Activated T-cell treated with anti-CD3 and anti-CD28 coated beads for 4 hours (primary cell): ENCODE results near the gene DHPS.
A peak's percentile ranks its signal among the peaks of the same experiment; 100 is the strongest.
"Not testable (repeated sequence)": the region's sequence is repeated elsewhere in the genome, so short reads cannot be mapped to it uniquely, and the experiment has no call there.

Experiments
- DNase-seq: peaks from one replicate; pipeline ENCODE4 v3.0.0-alpha.2; 2020

Gene DHPS

GRCh38 chr19:12705169-12705568 lies 23.5 kb upstream of the DHPS start:
- no peak for DNase-seq

DNA sequence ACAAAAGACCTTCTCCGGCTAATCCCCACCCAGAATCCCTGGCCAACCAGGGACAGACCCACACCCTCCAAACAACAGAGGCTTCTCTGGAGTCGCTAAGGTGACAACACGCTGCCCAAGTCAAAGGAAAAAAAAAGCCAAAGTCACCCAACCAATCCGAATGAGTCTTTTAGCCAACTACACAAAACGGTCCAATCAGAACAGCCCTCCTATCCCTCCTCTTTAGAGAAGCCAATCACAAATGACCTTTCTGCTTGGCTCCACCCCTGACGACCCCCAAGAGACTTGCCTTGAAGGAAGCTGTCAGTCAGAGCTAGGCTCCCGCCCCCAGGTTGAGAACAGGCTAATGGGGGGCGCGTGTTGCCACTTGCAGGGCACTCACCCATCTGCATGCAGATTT lies 21.4 kb upstream of the DHPS start:
- no peak for DNase-seq

DNA sequence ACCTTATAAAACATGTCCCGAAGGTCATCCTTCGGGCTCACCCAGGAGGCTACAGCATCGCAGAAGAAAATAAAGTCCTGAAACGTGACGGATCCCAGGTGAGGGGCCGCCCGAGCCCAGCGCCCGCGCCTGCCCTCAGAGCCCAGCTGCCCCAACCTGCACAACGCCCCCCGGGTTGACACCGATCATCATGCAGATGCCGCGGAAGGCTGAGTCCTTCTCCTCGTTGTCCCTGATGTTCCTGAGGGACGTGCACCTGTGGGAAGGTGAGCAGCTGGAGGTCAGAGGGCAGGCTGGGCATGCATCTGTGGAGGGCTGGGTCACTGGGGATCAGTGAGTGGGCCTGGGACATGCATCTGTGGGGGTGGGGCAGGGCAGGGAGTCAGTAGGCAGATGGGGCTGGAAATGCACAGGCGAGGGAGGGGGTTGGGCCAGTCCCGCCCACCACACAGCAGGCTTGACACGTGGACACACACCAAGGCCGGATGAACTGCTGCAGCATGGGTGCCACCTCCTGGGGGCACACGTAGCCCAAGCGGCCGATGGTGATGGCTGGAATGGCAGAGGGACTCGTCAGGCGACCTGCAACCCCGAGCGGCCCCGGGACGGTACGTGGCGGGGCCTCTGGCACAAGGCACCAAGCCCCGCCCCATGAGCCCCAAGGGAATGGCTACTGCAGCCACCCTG lies 20.1 kb upstream of the DHPS start:
- DNase-seq, result no peak

DNA sequence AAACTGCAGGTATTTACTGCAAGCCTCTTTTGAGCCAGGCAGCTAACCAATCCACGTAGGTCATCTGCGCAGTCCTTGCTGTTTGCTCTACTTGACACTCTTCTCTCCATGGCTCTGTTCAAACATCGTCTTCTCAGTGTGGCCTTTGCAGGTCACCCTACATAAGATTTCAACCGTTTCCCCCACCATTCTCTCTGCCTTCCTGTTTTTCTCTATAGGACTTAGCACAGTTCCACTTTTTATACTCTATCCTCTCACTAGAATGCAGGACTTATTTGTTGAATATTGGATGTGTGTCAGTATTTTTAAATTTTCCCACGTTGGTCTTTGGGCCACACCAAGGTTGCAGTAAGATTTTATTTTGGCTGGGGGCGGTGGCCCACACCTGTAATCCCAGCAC lies 16.5 kb upstream of the DHPS start:
- DNase-seq, result no peak

DNA sequence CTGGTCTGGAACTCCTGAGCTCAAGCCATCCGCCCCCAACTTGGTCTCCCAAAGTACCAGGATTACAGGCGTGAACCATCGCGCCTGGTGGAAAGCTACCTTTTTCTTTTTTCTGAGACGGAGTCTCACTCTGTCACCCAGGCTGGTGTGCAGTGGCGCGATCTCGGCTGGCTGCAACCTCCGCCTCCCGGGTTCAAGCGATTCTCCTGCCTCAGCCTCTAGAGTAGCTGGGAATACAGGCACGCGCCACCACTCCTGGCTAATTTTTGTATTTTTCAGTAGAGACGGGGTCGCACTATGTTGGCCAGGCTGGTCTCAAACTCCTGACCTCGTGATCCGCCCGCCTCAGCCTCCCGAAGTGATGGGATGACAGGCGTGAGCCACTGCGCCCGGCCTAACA lies 15.7 kb upstream of the DHPS start:
- not testable (repeated sequence) for DNase-seq

DNA sequence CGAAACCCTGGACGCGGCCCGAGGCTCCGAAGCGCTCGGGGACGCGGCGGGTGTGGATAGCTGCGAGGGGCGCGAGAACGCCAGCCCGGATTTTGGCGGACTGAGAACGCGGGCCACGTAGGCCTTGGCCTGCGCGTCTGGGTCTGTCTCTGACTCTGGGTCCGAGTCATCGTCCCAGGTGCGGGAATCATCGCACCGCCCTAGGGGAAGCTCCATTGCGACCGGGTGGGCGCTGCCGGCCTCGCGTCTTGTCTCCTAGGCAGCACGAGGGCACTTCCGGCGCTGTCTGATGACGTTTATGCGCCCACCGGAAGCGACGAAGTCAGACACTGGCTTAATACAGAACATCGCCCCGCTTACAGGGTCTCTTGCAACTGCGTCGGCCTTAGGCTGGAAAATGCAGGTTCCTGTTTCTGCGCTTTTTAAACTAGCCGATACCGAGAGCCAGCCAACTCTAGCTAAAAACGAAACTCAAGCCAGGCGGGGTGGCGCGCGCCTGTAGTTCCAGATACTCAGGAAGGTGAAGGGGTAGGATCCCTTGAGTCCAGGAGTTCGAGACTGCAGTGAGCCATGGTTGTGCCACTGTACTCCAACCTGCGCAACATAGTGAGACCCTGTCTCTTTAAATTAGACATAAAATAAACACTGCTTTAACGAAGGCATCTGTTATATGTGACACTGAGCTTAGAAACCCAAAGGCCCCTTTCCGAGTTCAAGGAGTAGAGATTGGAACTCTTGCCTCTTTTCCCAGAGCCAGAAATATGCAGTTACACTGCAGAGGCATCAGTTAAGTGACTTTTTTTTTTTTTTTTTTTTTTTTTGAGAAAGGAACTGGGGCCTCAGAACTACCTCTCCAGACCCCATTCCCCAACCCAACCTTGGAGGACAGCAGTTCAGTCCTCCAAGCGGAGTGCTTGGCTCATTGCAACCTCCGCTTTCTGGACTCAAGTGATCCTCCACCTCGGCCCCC lies 15.0 kb upstream of the DHPS start, which contains the start of gene FBXW9:
TSS of gene FBXW9 (minus strand) at position 266 of the 970 bp plus-strand sequence. CDS start at position 216, 50 bp downstream.
- peak; percentile 99 for DNase-seq

DNA sequence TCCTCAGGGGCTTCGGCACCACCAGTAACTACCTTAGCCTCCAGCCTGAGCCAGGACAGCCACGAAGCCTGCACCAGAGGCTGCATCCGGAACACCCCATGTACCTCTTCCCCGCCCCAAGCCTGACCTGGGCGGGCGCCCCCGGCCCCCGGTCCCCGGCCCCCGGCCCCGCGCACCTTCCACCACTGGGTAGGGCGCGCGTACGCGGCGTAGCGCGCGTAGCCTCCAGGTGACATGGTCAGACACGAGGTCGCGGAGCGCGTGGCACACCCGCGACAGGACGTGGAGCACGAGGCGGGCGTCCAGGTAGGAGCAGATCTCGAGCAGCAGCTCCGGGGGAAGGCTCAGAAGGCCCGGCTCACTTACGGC lies 14.3 kb upstream of the DHPS start:
- no peak for DNase-seq

DNA sequence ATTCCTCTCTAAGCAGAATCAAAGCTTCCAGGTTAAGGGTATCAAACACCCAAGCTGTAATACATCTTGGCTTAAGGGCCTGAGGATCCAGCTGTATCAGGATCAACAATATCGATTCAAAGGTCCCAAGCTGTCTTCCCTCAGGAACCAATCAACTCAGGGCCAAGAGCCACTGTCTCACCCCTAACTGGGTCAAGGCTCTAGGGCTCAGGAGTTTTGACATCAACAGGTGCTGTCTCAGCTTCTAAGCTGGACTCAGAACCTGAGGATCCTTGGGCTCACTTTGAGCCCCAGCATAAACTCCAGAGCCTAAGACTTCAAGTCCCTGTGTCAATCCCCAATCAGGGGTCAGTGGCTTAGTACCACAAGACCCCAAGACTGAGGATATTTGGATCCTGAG lies 13.8 kb upstream of the DHPS start:
- DNase-seq, result no peak

DNA sequence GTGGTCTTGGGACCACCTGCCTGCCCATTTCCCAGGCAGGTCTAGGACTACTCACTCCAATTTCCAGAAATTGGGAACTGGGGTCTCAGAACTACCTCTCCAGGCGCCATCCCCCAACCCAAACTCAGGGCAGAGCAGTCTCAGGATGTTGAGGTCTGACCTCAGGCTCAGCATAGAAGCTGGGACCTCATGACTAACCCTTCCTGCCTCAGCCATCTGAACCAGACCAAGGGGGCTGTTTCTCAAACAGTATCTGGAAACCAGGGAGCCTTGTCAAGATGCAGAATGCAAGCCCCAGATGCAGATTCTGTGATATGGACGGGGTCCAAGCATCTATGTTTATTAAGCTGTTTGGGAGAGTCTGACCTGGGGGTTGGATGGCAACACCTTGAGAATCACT lies 13.4 kb upstream of the DHPS start:
- no peak for DNase-seq

GRCh38 chr19:12694641-12695040 lies 13.0 kb upstream of the DHPS start:
- DNase-seq, result no peak

GRCh38 chr19:12692960-12693359 lies 11.3 kb upstream of the DHPS start:
- DNase-seq, result no peak

DNA sequence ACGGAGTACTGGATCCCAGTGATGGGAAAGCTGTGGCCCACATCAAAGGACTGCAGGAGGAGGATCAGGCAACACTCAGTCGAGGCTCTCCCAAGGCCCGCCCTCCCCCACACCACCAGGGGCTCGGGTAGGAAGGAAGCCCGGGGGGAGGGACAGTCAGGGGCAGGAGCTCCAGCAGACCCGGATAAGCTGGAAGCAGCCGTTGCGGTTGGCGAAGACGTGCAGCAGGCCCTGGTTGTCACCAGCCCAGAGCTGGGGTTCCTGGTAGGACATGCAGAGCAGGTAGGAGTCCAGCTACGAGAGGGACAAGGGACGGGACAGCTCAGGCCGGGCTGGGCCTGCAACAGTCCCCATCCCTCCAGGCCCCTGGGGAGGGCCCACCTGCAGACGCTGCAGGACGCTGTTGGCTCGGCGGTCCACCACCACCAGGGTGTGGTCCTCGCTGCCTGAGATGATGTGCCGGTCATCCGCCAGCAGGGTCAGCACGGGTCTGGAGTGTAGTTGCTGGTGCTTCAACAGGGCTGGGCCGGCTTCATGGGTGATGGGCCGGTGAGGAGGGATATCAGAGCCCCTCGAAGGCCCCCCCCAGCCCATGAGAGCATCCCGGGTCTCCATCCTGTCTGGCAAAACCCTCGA lies 8.0 kb upstream of the DHPS start:
- no peak for DNase-seq

DNA sequence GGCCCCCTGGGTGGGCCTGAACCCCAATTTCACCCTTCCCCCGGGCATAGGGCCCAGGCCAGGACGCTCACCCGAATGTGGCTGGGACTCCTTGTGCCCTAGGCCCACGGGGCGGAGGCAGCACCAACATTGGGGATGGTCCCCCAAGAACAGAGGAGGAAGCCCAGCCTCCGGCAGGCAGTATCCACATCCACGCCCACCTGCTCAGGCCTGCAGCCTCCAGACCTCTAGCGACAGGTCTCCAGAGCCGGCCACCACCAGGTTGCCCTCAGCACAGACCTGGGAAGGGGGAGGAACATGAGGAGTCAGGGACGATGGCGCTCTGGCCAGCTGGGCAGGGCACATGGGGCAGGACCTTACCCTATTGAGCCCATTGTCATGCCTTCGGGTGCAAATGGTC lies 7.3 kb upstream of the DHPS start:
- DNase-seq, result no peak

- DNase-seq, result no peak
Measured at GRCh38 chr19:12687496-12688196, 6.0 kb upstream of the DHPS start, which contains the start of gene GNG14. Gene GNG14 (plus strand): TSS chr19:12687998. CDS start chr19:12688049, 51 bp downstream.

DNA sequence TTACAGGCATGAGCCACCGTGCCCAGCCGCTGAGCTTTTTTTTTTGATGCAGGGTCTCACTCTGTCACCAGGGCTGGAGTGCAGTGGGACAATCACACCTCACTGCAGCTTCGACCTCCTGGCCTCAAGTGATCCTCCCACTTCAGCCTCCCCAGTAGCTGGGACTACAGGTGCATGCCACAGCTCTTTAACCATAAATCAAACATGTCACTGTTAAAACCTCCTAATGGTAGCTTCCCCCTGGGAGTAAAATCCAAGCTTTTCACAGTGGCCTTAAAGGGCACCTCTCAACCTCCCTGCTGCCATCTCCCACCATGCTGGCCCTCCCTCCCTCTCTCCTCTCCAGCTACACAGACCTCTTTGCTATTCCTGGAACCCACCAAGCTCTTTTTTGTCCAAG lies 4.2 kb upstream of the DHPS start:
- DNase-seq, result no peak

GRCh38 chr19:12680034-12680433 lies 1.6 kb downstream of the DHPS start:
- no peak for DNase-seq

DNA sequence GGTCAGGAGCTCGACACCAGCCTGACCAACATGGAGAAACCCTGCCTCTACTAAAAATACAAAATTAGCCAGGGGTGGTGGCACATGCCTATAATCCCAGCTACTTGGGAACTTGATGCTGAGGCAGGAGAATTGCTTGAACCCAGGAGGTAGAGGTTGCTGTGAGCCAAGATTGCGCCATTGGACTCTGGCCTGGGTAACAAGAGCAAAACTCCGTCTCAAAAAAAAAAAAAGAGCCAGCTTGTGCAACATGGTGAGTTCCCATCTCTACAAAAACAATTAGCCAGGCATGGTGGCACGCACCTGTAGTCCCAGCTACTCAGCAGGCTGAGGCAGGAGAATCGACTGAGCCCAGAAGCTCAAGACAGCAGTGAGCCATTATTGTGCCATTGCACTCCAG lies 3.6 kb downstream of the DHPS start:
- not testable (repeated sequence) for DNase-seq

- DNase-seq, result no peak
Measured at GRCh38 chr19:12676928-12677327, 4.8 kb downstream of the DHPS start.

DNA sequence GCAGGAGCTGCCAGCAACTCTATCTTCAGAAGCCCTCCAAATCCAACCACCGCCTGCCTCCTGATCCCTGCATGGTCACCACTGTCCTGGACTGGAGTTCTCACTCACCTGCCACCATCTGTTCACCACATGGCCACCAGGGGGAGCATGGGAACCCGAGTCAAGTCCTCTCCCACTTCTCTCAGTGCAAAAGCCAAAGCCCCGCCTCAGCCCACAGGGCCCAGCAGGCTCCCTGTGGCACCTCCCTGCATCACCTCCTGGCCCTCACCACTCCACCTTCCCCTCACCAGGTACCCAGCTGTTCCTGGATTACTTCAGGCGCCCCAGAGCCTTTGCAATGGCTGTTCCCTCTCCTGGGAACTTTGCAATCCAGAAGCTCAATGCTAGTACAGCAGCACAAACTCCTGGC lies 5.3 kb downstream of the DHPS start:
- DNase-seq, result peak; percentile 81

DNA sequence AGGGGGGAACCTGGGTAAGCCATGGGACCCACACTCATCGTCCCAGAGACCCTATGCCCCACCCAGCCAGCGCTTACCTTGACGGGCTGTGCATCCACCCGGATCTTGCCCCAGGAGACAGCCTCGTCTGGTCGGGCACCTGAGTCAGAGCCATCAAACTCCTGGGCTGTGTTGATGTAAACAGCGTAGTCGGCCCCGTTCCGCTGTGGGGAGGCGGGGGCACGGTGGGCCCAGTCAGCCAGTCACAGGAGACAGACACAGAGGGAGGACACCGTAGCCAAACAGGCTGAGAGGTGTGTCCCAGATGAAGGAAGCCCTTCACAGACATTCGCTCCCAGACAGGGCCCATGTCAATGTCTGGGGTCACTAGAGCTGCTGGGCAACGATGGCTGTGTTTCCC lies 5.7 kb downstream of the DHPS start:
- no peak for DNase-seq

DNA sequence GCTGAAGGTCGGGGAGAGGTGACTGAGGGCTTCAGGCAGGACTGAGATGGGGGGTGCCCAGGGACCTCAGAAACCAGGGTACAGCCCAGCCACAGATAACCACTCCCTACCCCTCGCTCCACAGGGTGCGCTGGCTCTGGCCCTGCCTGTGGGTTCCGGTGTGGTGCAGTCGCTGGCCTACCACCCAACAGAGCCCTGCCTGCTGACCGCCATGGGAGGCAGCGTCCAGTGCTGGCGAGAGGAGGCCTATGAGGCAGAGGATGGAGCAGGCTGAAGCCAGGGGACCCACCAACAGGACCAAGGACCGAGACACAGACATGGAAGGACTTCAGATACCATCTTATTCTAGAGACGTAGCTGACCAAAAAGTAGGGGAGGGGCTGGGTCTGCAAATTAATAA lies 6.3 kb downstream of the DHPS start:
- DNase-seq, result no peak

GRCh38 chr19:12672744-12673143 lies 8.9 kb downstream of the DHPS start:
- no peak for DNase-seq
